ENCODE measurements around the gene DROSHA. TPM values are rescaled to one million over a fixed set of nuclear protein-coding genes. Genes with fewer than 3 reads are reported as not detected.

DROSHA gene
- total and polyA plus RNA-seq, 2 donors (not counting 3 experiments of a cell fraction or from before 2014, with no cell fraction given), result 49.1 to 96.4 TPM

- DNase-seq (ENCODE audit: low read depth, low spot score) (no peak), FAIRE-seq (no peak)
- Histone ChIP-seq H4K20me1 (replicated peaks; ENCODE audit: control insufficient read depth, extremely low read depth, insufficient read depth, low read length) (no peaks in the 10 kb centered on the region), H3K9ac (replicated peaks; ENCODE audit: extremely low read depth, insufficient read depth, low read length) (no peak overlapping the region), H3K4me3 (replicated peaks in 1 of 3; ENCODE audit: insufficient read depth in 1 of 3, low read depth in 1 of 3, low read length in 3 of 3) (no peak overlapping the region), H2AFZ (ENCODE audit: low read depth, low read length) (no peak overlapping the region), H3K36me3 (ENCODE audit: control insufficient read depth in 2 of 2, extremely low read depth in 1 of 2, insufficient read depth in 2 of 2, low read length in 2 of 2) (no peaks in the 10 kb centered on the region), H3K27me3 (ENCODE audit: control insufficient read depth in 2 of 2, insufficient read depth in 2 of 2, low read length in 2 of 2) (peaks cover 2 to 5% of the 10 kb centered on the region in 2 experiments), H3K27ac (ENCODE audit: insufficient read depth, low read depth, low read length) (no peak overlapping the region), H3K9me1 (replicated peaks; ENCODE audit: control insufficient read depth, extremely low read depth, insufficient read depth, low read length) (no peaks in the 10 kb centered on the region), H3K4me2 (ENCODE audit: insufficient read depth, low read length) (no peak overlapping the region), H3K9me3 (replicated peaks; ENCODE audit: control insufficient read depth, insufficient read depth, low read length) (no peaks in the 10 kb centered on the region), H3K4me1 (ENCODE audit: control insufficient read depth, extremely low read depth, insufficient read depth, low read length) (no peaks in the 10 kb centered on the region), H3K79me2 (ENCODE audit: control insufficient read depth, insufficient read depth, low read length) (no peaks in the 10 kb centered on the region)
- intact Hi-C loops (cut with micrococcal nuclease), result no loop called here
- TF ChIP-seq MYC (IDR thresholded peaks at IDR 0.05; ENCODE audit: low read depth, low read length), result no peak
- no peak for TF ChIP-seq EZH2 (IDR thresholded peaks at IDR 0.05; ENCODE audit: borderline replicate concordance, low read depth, low read length, severe bottlenecking)
- TF ChIP-seq MAX (IDR thresholded peaks at IDR 0.05; ENCODE audit: insufficient read depth, insufficient read length), result no peak
- no peak for TF ChIP-seq POLR2A (IDR thresholded peaks at IDR 0.05; ENCODE audit: low read depth, low read length)
- no peak for TF ChIP-seq FOS (IDR thresholded peaks at IDR 0.05; ENCODE audit: borderline replicate concordance, insufficient read depth, low read length)
- TF ChIP-seq POLR2AphosphoS5 (IDR thresholded peaks at IDR 0.05; ENCODE audit: insufficient read depth, low read depth, low read length), result no peak
- no peak for TF ChIP-seq GATA2 (IDR thresholded peaks at IDR 0.05; ENCODE audit: insufficient read depth, insufficient read length, low read depth, low read length)
- TF ChIP-seq CTCF (IDR thresholded peaks at IDR 0.05; ENCODE audit: extremely low read depth in 1 of 2, insufficient read depth in 1 of 2, low read depth in 1 of 2, low read length in 2 of 2), result no peak
- no peak for TF ChIP-seq JUN (IDR thresholded peaks at IDR 0.05; ENCODE audit: borderline replicate concordance, insufficient read depth, insufficient read length, low read depth)
- no TSS peak for BruUV-seq (replicated peaks)
- dilution Hi-C loops (cut with MboI; ENCODE audit: extremely low pct_ligation_motif_present, low sequenced_read_pairs), result no loop called here
- CTCF ChIA-PET, result interaction anchor here (1.2 to 1.6 kb wide), 3 partner anchors 229 to 513 kb away, joined by 5 to 9 read pairs (median 8); no protein-coding TSS in a partner anchor
- POLR2A ChIA-PET, result no interaction called here
Measured at GRCh38 chr5:31579558-31579957, 47.7 kb upstream of the DROSHA start.

Measured in endothelial cell of umbilical vein (primary cell).